Stimulated activated CD4-positive, alpha-beta T cell treated with anti-CD3 and anti-CD28 coated beads, TNF-alpha, amount 100 ng/mL, for 1 hour (primary cell): ENCODE measurements around the gene REEP5.
A peak's percentile ranks its signal among the peaks of the same experiment; 100 is the strongest.
"Not testable (repeated sequence)": the region's sequence is repeated elsewhere in the genome, so short reads cannot be mapped to it uniquely, and the experiment has no call there.

Experiments
- DNase-seq, 3 donors: peaks; one replicate each; pipeline ENCODE4 v3.0.0-alpha.2; 2020; ENCODE audit warnings: low read depth in 3 of 3, low spot score in 1 of 3

REEP5 gene

DNA sequence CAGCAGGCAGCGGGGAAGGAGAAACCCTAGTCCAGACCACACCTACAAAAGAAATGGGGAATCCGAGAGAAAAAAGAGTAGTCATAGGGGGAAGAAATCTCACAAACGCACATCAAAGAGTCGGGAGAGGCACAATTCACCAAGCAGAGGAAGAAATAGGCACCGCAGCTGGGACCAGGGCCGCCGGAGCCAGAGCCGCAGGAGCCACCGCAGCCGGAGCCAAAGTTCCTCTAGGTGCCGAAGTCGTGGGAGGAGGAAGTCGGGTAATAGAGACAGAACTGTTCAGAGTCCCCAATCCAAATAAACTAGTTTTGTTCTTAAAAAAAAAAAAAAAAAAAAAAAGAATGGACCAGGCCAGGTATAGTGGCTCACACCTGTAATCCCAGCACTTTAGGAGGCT is 29.3 kb downstream of the REEP5 start:
- DNase-seq, result no peak

DNA sequence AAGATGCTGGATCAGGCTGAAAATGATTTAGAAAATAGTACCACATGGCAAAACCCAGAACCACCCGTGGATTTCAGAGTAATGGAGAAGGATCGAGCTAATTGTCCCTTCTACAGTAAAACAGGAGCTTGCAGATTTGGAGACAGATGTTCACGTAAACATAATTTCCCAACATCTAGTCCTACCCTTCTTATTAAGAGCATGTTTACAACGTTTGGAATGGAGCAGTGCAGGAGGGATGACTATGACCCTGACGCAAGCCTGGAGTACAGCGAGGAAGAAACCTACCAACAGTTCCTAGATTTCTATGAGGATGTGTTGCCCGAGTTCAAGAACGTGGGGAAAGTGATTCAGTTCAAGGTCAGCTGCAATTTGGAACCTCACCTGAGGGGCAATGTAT is 30.0 kb downstream of the REEP5 start:
- DNase-seq, result not testable (repeated sequence)

DNA sequence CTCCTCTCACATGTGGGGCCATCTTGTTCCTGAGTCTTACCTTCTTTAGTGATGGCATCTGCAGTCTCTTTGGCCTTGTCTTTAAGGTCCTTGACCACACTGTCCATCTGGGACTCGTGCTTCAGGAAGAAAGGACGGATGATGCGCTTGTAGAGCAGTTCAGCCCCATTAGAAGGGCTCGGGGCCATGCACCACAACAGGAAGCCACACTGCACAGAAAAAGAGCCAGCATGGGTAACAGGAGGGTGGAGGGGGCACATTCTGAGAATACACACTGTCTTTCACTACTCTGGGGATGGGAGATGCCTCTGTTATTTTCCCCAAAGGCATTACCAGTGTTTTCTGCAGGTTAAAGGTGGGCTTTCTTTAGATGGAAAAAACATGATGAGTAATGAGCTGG is 35.1 kb downstream of the REEP5 start:
- DNase-seq, result no peak

GRCh38 chr5:112885001-112885400 is 37.0 kb downstream of the REEP5 start:
- no peak for DNase-seq

DNA sequence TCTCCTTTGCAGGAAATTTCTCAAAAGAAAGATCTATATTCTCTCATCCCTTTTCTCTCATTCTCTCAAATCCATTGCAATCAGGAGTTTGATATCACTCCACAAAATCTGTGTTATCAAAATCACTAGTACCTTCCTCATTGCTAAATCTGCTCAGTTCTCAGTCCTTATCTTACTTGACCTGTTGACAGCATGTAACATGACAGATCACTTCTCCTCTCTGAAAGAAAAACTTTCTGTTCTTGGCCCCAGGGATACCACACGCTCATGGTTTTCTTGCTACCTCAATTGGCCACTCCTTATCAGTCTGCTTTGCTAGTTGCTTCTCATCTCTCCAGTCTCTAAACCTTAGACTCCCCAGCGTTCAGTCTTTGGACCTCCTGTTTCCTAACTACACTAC is 38.8 kb downstream of the REEP5 start:
- DNase-seq, result no peak

GRCh38 chr5:112880219-112880964 is 41.6 kb downstream of the REEP5 start:
- no peak for DNase-seq

DNA sequence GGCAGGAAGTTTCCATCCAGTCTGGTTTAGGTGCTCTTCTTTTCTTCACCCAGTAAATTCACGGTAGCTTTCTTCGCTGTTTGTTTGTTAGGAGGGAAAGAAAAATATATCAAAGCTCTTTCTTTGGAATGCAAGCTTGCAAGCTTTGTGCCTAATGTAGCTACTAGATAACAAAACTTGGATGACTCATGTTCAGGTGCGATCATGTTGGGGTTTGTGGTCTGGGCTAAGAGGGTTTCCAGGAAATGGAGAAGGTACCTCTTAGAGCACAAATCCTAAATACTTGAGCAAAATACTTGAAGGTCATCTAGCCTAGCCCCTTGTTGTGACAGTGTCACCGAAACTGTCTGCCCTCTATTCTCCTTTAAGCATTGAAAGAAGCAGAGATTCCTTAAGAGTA is 43.3 kb downstream of the REEP5 start:
- peak in 2 of 3 donors; percentile 16 to 21 for DNase-seq

- no peak for DNase-seq
These were observed 43.9 kb downstream of the REEP5 start for GRCh38 chr5:112878101-112878500.

GRCh38 chr5:112876362-112876761 is 45.7 kb downstream of the REEP5 start:
- no peak for DNase-seq

DNA sequence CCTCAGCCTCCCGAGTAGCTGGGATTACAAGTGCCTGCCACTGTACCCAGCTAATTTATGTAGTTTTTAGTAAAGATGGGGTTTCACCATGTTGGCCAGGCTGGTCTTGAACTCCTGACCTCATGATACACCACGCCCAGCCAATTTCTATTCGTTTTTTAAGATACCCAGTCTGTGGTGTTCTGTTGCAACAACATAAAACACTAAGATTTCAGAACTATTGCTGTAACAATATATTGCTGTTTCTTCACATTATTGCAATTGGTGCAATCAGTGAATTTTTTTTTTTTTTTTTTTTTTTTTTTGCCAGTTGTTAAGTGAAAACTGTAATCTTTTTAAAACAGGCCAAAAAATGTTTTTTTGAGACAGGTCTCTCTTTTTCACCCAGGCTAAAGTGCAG is 51.1 kb downstream of the REEP5 start:
- no peak for DNase-seq

- DNase-seq, result no peak
These were observed 52.1 kb downstream of the REEP5 start for GRCh38 chr5:112869948-112870347.

DNA sequence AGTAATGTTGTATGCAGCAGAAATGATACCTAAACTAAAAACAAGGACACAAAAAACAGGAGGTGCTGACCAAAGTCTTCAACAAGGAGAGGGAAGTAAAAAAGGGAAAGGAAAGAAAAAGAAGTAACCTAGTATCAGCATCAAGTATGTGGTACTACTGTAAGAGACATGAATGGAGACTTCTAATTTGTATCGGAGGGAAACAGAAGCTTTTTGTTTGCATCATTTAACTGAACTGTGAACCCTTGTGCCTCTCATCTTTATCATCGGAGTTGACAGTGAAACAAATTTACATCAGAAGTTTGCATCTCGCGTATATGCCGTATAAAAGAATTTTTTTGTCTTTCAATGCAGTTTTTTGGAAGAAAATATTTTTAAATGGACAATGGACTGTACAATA is 54.6 kb downstream of the REEP5 start:
- DNase-seq, result no peak

DNA sequence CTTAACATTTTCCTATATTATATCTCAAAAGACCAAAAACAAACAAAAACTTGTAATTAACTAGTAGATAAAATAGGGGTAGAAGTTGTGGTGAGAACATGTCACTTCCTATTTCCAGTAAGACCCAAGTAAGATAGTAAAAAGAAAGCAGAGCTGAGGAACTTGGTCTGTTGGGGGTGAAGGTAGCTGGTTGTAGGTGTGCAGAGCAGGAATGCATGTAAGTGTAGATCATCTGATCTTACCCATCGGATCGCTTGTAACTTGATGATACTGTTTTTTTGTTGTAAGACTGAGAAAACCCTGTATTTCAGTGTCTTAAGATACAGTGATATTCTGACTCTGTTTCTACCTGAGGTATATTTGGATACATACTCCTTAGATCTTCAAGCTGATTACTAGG is 55.3 kb downstream of the REEP5 start:
- DNase-seq, result no peak

- DNase-seq, result no peak
These were observed 56.9 kb downstream of the REEP5 start for GRCh38 chr5:112865128-112865527.

GRCh38 chr5:112863549-112863948 is 58.5 kb downstream of the REEP5 start:
- DNase-seq, result no peak

DNA sequence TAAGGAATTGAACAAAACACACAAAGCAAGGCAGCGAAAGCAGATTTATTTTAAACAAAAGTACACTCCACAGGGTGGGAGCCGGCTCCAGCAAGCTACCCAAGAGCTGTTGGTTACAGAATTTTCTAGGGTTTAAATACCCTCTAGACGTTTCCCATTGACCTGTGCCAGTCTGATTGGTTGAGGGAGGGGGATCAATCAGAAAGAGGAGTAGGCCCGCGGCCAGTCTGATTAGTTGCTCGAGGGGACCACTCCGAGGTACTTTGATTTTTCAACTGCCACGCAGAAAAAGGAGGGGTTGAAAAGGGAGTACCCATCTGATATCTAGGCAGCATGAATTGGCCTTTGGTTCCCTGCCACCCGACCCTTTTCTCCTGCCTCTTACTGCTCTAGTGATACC is 59.9 kb downstream of the REEP5 start:
- DNase-seq, result no peak

- no peak for DNase-seq
These were observed 60.4 kb downstream of the REEP5 start for GRCh38 chr5:112861638-112861985.

DNA sequence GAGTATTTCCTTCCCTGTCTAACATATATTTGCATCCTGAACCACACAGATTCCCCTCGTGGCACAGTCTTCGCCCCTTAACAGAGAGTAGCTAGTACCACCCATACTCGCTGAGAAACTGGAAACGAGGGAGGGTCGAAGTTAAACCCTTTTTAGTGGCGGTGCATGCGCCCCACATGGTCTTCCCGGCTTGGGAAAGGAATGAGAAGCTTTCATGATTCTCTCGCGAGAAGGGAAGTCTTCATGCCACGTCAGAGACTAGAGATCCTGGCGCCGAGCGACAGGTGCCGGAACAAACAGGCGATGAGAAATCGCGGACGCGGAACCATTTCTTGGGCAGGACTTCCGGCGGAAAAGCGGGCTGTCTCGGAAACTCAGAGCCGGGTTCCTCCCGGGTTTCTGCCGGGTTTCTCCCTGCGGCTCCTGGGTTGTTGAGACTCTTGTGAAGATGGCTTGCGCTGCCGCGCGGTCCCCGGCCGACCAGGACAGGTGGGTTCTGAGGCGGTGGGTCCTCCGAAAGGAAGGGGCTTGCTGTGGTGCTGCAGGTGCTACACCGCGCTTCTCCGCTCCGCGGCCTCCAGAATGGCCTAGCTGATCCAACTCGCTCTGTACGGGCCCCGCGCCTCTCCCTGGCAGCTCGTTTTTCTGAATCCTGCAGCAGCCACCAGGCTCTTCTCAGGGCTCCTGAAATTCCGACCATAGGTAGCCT is 60.9 kb downstream of the REEP5 start, which contains the start of gene SRP19:
Gene SRP19 (plus strand): TSS at position 359 of the 709 bp plus-strand sequence. CDS start 90 bp downstream, at position 449.
- DNase-seq, result peak; percentile 71 to 77 (median 75)

- not testable (repeated sequence) for DNase-seq
These were observed 61.5 kb downstream of the REEP5 start for GRCh38 chr5:112860571-112860928.

DNA sequence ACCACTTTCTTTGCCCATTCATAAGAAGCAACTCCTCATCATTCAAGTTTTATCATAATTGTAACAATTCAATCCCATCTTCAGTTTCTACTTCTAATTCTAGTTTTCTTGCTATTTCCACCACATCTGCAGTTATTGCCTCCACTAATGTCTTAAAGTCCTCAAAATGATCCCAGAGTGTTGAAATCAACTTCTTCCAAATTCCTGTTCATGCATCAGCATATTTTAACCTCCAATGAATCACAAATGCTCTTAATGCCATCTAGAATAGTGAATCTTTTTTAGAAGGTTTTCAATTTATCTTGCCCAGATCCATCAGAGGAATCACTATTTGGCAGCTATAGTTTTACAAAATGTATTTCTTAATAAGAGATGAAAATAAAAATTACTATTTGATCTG is 64.2 kb downstream of the REEP5 start:
- DNase-seq, result no peak

DNA sequence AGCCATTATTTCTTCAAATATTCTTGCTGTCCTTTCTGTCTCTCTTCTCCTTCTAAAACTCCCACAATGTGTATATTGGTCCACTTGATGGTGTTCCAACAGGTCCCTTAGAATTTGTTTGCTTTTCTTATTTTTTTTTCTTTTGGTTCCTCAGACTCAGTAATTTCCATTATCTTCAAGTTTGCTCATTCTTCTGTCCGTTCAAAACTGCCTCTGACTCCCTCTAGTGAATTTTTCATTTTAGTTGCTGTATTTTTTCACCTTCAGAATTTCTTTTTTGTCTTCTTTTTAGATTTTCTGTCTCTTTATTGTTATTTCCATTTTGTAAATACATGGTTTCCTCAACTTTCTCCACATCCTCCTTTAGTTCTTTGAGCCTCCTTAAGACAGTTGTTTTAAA is 67.4 kb downstream of the REEP5 start:
- DNase-seq, result no peak

GRCh38 chr5:112849912-112850311 is 72.1 kb downstream of the REEP5 start:
- DNase-seq, result no peak
